Measurements from ENCODE around the gene LDLRAD2.

LDLRAD2 gene

DNA sequence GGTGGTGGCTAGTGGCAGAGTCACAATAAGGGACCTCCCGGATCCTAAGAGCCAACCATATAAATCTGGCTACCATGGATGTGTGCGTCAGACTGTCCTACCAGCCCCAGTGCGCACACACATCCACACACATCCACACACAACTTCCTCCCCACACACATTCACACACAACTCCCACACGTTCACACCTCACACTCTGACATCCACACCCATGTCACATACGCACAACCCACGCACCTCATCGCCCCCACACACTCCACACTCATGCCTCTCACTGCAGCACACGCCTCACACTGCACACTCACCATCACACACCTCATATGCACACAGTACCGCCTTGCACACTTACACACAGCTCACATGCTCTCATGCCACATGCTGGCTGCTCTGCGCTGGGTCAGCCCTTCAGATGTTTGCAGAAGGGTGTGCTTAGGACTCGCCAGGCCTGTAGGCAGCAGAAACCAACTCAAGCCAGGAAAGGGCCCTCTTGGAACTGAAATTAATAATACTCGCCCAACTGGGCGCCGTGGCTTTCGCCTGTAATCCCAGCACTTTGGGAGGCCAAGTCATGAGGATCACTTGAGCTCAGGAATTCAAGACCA, 3.0 kb downstream of the LDLRAD2 start:
- H3K9ac ChIP-seq (ENCODE audit: low read depth, low read length), result no peak overlapping the region
- no peaks in the 10 kb centered on the region for H3K36me3 ChIP-seq (ENCODE audit: control insufficient read depth, insufficient read depth, low read length)
- H3K9me3 ChIP-seq (ENCODE audit: control insufficient read depth, insufficient read depth, low read length), result no peaks in the 10 kb centered on the region
- H3K4me1 ChIP-seq (ENCODE audit: control insufficient read depth, insufficient read depth, low read length), result no peaks in the 10 kb centered on the region
- H3K27ac ChIP-seq (ENCODE audit: low read depth, low read length), result no peak overlapping the region
- H3K27me3 ChIP-seq (ENCODE audit: control insufficient read depth, insufficient read depth, low read length), result no peaks in the 10 kb centered on the region
- H3K4me3 ChIP-seq (ENCODE audit: low read depth, low read length), result peak overlapping the region; percentile 66; the same call in 1 of the 2 replicates

DNA sequence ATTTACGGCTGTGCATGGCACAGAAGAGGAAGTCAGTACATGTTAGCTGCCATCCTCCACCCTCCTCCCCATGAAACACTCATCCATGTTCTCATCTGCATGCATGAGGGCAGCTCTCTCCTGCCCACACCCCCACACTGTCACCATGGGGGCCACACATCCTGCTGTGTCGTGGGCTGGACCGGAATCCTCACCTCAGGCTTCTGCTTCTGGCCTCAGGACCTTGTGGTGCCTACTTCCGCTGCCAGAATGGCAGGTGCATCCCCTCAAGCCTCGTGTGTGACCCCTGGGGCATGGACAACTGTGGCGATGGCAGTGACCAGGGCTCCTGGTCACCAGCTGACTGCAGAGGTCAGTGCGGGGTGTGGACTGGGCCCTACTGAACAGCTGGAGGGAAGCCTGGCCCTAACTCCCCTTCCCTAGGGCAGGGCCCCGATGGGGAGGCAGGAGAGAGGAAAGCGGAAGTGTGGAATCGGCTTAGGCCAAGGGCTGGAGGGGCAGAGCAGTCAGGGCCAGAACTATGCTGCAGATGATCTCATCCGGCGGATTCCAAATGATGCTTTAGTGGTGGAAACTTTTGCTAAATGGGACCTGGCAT, 3.8 kb downstream of the LDLRAD2 start:
- H3K9me3 ChIP-seq (ENCODE audit: control insufficient read depth, insufficient read depth, low read length), result no peaks in the 10 kb centered on the region
- H3K9ac ChIP-seq (ENCODE audit: low read depth, low read length), result no peak overlapping the region
- no peak overlapping the region for H3K4me3 ChIP-seq (ENCODE audit: low read depth, low read length)
- no peaks in the 10 kb centered on the region for H3K36me3 ChIP-seq (ENCODE audit: control insufficient read depth, insufficient read depth, low read length)
- H3K27me3 ChIP-seq (ENCODE audit: control insufficient read depth, insufficient read depth, low read length), result no peaks in the 10 kb centered on the region
- H3K27ac ChIP-seq (ENCODE audit: low read depth, low read length), result no peak overlapping the region
- H3K4me1 ChIP-seq (ENCODE audit: control insufficient read depth, insufficient read depth, low read length), result no peaks in the 10 kb centered on the region

DNA sequence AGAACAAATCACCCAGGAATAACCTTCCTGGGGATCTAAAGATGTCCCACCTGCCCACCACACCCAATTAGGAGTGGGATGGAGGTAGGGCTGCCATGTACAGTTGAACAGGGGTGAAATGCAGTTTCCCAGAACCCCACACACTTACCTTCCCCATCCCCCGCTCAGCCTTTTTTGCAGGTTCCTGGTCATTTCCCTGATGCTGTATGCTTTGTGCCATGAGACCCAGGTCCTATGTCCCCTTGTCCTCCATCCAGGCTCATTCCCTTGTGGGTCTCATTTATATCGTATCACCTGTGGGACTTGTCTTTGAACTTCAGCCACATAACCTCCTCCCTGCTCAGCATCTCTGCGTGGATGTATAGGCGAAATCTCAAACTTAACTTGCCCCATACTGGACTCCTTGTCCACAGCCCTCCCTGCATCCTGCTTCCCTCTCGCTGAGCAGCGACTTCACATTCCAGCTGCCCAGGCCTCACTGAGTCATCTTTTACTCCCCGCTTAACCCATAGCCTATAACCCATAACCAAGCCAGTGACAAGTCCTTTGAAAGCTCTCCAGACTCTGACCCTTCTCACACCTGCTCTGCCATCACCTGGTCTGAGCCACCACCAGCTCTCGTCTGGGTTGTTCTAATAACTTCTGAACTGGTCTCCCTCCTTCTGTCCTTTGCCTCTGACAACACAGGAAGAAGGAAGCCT, 4.7 kb downstream of the LDLRAD2 start:
- no peak overlapping the region for H3K9ac ChIP-seq (ENCODE audit: low read depth, low read length)
- H3K27me3 ChIP-seq (ENCODE audit: control insufficient read depth, insufficient read depth, low read length), result no peaks in the 10 kb centered on the region
- H3K4me3 ChIP-seq (ENCODE audit: low read depth, low read length), result no peak overlapping the region
- no peak overlapping the region for H3K27ac ChIP-seq (ENCODE audit: low read depth, low read length)
- H3K36me3 ChIP-seq (ENCODE audit: control insufficient read depth, insufficient read depth, low read length), result no peaks in the 10 kb centered on the region
- H3K9me3 ChIP-seq (ENCODE audit: control insufficient read depth, insufficient read depth, low read length), result no peaks in the 10 kb centered on the region
- no peaks in the 10 kb centered on the region for H3K4me1 ChIP-seq (ENCODE audit: control insufficient read depth, insufficient read depth, low read length)

DNA sequence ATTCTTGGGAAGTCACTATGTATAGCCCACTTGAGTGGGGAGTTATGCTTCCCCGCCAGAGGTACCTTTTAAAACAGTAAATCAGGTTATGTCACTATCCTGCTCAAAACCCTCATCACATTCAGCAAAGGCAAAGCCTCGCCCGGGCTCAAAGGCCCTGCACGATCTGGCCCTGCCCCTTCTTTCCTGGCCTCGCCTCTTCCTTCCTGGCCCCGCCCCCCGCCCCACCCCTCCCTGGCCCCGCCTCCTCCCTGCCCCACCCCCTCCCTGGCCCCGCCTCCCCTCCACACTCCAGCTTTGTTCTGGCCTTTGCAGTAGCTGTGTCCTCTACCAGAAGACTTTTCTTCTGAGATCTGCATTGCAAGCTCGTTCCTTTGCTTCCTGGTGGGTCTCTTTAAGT, 6.6 kb downstream of the LDLRAD2 start:
- H3K4me3 ChIP-seq (ENCODE audit: low read depth, low read length), result no peak overlapping the region
- 0 out of 2 replicates have a peak, but pooled peaks cover 4% of the 10 kb centered on the region for H3K36me3 ChIP-seq (ENCODE audit: control insufficient read depth, insufficient read depth, low read length)
- no peak overlapping the region for H3K27ac ChIP-seq (ENCODE audit: low read depth, low read length)
- H3K27me3 ChIP-seq (ENCODE audit: control insufficient read depth, insufficient read depth, low read length), result no peaks in the 10 kb centered on the region
- H3K9me3 ChIP-seq (ENCODE audit: control insufficient read depth, insufficient read depth, low read length), result no peaks in the 10 kb centered on the region
- no peaks in the 10 kb centered on the region for H3K4me1 ChIP-seq (ENCODE audit: control insufficient read depth, insufficient read depth, low read length)
- no peak overlapping the region for H3K9ac ChIP-seq (ENCODE audit: low read depth, low read length)

DNA sequence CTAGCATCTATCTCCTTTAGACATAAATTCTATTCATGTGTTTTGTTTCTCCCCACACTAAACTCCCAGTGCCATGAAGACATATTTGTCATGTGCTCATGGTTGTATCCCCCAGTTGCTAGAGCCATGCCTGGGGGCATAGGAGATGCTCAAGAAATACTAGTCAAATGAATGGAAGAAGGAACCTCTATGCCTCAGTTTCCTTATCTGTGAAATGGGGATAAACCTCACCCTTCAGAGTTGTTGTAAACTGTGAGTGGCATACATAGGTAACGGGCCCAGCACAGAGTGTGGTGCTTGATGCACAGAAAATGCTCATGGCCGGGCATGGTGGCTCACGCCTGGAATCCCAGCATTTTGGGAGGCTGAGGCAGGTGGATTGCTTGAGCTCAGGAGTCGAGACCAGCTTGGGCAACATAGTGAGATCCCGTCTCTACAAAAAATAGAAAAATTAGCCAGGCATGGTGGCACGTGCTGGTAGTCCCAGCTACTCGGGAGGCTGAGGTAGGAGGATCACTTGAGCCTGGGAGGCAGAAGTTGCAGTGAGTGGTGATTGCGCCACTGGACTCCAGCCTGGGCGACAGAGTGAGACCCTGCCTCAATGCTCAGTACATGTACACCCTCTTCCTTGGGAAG, 8.7 kb downstream of the LDLRAD2 start:
- H3K9ac ChIP-seq (ENCODE audit: low read depth, low read length), result no peak overlapping the region
- H3K36me3 ChIP-seq (ENCODE audit: control insufficient read depth, insufficient read depth, low read length), result peaks cover 12% of the 10 kb centered on the region; the same call in 1 of the 2 replicates
- no peaks in the 10 kb centered on the region for H3K27me3 ChIP-seq (ENCODE audit: control insufficient read depth, insufficient read depth, low read length)
- no peak overlapping the region for H3K4me3 ChIP-seq (ENCODE audit: low read depth, low read length)
- H3K27ac ChIP-seq (ENCODE audit: low read depth, low read length), result no peak overlapping the region
- no peaks in the 10 kb centered on the region for H3K9me3 ChIP-seq (ENCODE audit: control insufficient read depth, insufficient read depth, low read length)
- H3K4me1 ChIP-seq (ENCODE audit: control insufficient read depth, insufficient read depth, low read length), result no peaks in the 10 kb centered on the region

DNA sequence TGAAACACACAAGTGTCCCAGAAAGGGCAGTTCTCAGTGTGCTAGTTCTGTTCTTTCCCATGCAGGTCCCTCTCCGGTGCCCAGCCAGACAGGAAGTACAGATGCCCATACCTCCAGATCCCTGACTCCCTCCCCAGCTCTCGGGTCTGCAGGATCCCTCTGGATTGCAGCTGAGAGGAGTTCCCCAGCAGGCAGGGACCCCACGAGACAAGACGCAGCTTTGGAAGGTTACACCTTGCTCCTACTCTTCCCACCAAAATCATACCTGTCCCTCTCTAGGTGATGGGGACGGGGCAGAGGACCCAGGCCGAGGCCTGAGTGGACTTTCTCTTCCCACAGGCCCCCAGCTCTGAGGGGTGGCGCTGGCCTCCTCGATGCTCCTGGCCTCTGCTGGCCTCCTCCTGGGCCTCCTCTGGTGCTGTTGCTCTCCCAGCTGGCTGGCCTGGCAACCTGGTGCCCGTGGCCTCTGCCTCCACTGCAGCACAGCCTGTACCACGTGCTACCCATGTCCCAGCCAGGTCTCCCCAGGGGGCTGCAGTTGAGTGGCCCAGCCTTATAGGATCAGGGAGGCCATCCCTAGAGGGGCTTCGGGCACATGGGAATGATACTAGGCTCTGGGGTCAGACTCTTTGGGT, 9.4 kb downstream of the LDLRAD2 start:
- H3K36me3 ChIP-seq (ENCODE audit: control insufficient read depth, insufficient read depth, low read length), result peaks cover 12% of the 10 kb centered on the region; the same call in 1 of the 2 replicates
- no peak overlapping the region for H3K27ac ChIP-seq (ENCODE audit: low read depth, low read length)

DNA sequence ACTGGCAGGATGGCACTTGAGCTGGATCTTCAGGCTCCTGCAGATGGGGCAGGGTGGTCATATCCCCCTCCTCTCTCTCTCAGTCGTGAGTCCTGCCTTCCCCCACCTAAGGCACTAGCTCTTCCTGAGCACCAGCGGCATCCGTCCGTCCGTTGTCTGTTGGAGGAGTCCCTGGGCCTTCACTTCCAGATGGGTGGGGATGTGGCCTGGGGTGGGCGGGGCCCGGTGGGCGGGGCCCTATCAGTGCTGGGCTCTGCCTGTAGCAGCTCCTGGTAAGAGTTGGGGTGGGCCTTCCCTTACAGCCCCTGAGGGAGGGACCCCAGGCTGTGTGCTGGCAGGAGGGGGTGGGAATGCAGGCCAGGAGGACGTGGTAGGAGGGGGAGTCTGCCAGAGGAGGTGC, 10.3 kb downstream of the LDLRAD2 start:
- no peaks in the 10 kb centered on the region for H3K9me3 ChIP-seq (ENCODE audit: control insufficient read depth, insufficient read depth, low read length)
- no peak overlapping the region for H3K9ac ChIP-seq (ENCODE audit: low read depth, low read length)
- no peaks in the 10 kb centered on the region for H3K27me3 ChIP-seq (ENCODE audit: control insufficient read depth, insufficient read depth, low read length)
- no peak overlapping the region for H3K4me3 ChIP-seq (ENCODE audit: low read depth, low read length)
- H3K4me1 ChIP-seq (ENCODE audit: control insufficient read depth, insufficient read depth, low read length), result no peaks in the 10 kb centered on the region
- H3K27ac ChIP-seq (ENCODE audit: low read depth, low read length), result no peak overlapping the region
- peaks cover 16% of the 10 kb centered on the region for H3K36me3 ChIP-seq (ENCODE audit: control insufficient read depth, insufficient read depth, low read length)

More for the DNA sequence above, 9.4 kb downstream of the LDLRAD2 start:
- H3K4me3 ChIP-seq (ENCODE audit: low read depth, low read length), result no peak overlapping the region
- no peaks in the 10 kb centered on the region for H3K9me3 ChIP-seq (ENCODE audit: control insufficient read depth, insufficient read depth, low read length)
- no peaks in the 10 kb centered on the region for H3K27me3 ChIP-seq (ENCODE audit: control insufficient read depth, insufficient read depth, low read length)
- no peak overlapping the region for H3K9ac ChIP-seq (ENCODE audit: low read depth, low read length)
- H3K4me1 ChIP-seq (ENCODE audit: control insufficient read depth, insufficient read depth, low read length), result no peaks in the 10 kb centered on the region

DNA sequence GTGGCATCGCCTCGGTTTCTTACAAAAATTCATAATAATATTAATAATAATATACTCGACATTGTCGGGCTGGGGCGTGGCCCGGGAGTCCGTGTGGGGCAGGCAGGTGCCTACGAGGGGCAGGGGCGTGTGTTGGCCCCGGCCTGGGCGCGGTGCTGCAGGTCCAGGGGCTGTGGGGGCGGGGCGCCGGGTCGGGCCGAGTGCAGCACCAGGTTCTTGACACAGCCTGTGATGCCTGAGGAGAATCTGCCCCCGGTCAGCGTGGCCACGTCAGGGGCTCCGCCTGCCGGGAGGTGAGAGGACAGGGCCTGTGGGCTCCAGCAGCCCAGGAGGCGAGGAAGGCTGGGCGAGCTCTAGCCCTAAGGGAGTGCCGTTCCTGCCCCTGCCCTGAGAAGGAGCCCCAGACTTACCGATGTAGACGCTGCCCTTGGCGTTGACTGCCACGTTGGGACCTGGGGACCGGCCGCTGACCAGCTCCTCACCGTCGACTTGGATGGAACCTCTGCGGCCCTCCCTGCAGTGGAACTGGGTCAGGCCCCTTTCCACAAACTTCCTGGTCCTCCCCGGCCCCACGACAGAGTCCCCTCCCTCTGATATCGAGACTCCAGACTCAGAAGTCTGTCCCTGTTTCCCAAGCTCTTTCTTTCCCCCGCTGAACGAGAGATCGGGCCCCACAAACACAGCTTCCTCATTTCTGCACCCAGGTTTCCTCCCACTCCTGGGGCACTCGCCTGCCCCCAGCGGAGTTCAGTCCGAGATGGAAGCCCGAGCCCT, 11.3 kb downstream of the LDLRAD2 start:
- H3K9ac ChIP-seq (ENCODE audit: low read depth, low read length), result no peak overlapping the region
- H3K9me3 ChIP-seq (ENCODE audit: control insufficient read depth, insufficient read depth, low read length), result no peaks in the 10 kb centered on the region
- H3K27me3 ChIP-seq (ENCODE audit: control insufficient read depth, insufficient read depth, low read length), result no peaks in the 10 kb centered on the region
- H3K4me3 ChIP-seq (ENCODE audit: low read depth, low read length), result no peak overlapping the region
- no peaks in the 10 kb centered on the region for H3K4me1 ChIP-seq (ENCODE audit: control insufficient read depth, insufficient read depth, low read length)
- peaks cover 27% of the 10 kb centered on the region for H3K36me3 ChIP-seq (ENCODE audit: control insufficient read depth, insufficient read depth, low read length)
- no peak overlapping the region for H3K27ac ChIP-seq (ENCODE audit: low read depth, low read length)

DNA sequence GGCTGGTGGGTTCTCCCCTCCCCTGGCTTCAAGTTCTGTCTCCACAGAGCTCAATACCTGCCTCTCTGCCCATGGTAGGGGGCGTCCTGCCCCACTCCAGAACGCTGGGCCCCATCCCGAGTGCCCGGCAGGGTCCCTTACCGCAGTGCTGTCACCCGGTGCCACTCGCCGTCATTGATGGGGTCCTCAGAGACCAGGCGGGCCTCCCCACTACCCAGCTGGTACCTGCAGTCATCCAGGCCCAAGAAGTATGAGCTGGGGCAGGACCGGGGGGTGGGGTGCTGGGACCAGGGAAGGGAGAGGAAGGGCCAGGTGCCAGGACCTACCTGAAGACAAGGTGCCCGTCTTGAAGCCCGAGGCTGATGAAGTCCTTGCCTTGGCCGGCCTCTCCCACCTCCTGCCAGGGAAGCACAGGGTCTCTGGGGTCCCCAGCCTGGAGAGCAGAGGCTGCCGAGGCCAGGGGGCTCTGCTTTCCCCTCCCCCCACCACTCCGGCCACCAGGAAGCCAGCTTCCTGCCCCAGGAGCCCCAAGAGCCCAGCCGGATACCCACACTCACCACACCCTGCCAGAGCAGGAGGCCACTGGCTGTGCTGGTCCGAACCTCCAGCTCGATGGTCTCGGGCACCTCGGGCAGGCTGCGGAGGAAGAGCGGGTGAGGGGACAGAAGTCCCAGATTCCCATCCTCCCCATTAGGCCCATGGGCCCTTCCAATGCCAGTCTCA, 12.1 kb downstream of the LDLRAD2 start:
- Histone ChIP-seq H3K36me3 (ENCODE audit: control insufficient read depth, insufficient read depth, low read length) (peaks cover 31% of the 10 kb centered on the region), H3K9me3 (ENCODE audit: control insufficient read depth, insufficient read depth, low read length) (no peaks in the 10 kb centered on the region), H3K9ac (ENCODE audit: low read depth, low read length) (no peak overlapping the region), H3K27ac (ENCODE audit: low read depth, low read length) (no peak overlapping the region), H3K4me3 (ENCODE audit: low read depth, low read length) (no peak overlapping the region), H3K4me1 (ENCODE audit: control insufficient read depth, insufficient read depth, low read length) (no peaks in the 10 kb centered on the region), H3K27me3 (ENCODE audit: control insufficient read depth, insufficient read depth, low read length) (no peaks in the 10 kb centered on the region)

DNA sequence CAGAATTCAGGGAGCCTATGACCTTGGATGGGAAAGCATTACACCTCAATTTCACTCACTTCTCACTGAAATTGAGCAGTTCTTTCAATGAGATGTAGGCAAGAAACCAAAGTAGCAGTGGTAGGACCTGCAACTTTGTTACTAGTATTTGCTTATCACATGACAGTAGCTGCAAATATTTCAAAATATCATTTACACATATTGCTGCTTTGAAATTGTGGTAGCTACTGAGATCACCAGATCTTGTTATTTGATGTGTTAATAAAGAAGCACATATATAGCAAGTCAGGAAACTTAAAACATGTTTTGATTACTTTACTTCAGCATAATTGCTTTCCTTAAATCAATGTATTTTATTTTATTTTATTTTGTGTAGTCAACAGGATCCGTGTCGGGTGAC, 12.9 kb downstream of the LDLRAD2 start:
- H3K9ac ChIP-seq (ENCODE audit: low read depth, low read length), result no peak overlapping the region

More for the DNA sequence above, 12.9 kb downstream of the LDLRAD2 start:
- no peak overlapping the region for H3K4me3 ChIP-seq (ENCODE audit: low read depth, low read length)
- H3K4me1 ChIP-seq (ENCODE audit: control insufficient read depth, insufficient read depth, low read length), result no peaks in the 10 kb centered on the region
- no peaks in the 10 kb centered on the region for H3K9me3 ChIP-seq (ENCODE audit: control insufficient read depth, insufficient read depth, low read length)
- H3K27ac ChIP-seq (ENCODE audit: low read depth, low read length), result no peak overlapping the region
- H3K36me3 ChIP-seq (ENCODE audit: control insufficient read depth, insufficient read depth, low read length), result peaks cover 39% of the 10 kb centered on the region
- H3K27me3 ChIP-seq (ENCODE audit: control insufficient read depth, insufficient read depth, low read length), result no peaks in the 10 kb centered on the region

Data from HUES48 (cell line).